ENCODE measurements around the gene CEBPA.
"Not testable (repeated sequence)": the region's sequence is repeated elsewhere in the genome, so short reads cannot be mapped to it uniquely, and the experiment has no call there.

Gene CEBPA

GRCh38 chr19:33300009-33300893 lies 2.1 kb downstream of the CEBPA start:
- DNase-seq (ENCODE audit: low spot score): no peak

- no peak for DNase-seq (ENCODE audit: low spot score)
These were observed 3.2 kb downstream of the CEBPA start for GRCh38 chr19:33299051-33299688.

- DNase-seq (ENCODE audit: low spot score): no peak
These were observed 4.0 kb downstream of the CEBPA start for GRCh38 chr19:33298146-33298911.

GRCh38 chr19:33297401-33298145 lies 4.8 kb downstream of the CEBPA start:
- DNase-seq (ENCODE audit: low spot score): no peak

GRCh38 chr19:33296488-33296971 lies 5.8 kb downstream of the CEBPA start:
- no peak for DNase-seq (ENCODE audit: low spot score)

DNA sequence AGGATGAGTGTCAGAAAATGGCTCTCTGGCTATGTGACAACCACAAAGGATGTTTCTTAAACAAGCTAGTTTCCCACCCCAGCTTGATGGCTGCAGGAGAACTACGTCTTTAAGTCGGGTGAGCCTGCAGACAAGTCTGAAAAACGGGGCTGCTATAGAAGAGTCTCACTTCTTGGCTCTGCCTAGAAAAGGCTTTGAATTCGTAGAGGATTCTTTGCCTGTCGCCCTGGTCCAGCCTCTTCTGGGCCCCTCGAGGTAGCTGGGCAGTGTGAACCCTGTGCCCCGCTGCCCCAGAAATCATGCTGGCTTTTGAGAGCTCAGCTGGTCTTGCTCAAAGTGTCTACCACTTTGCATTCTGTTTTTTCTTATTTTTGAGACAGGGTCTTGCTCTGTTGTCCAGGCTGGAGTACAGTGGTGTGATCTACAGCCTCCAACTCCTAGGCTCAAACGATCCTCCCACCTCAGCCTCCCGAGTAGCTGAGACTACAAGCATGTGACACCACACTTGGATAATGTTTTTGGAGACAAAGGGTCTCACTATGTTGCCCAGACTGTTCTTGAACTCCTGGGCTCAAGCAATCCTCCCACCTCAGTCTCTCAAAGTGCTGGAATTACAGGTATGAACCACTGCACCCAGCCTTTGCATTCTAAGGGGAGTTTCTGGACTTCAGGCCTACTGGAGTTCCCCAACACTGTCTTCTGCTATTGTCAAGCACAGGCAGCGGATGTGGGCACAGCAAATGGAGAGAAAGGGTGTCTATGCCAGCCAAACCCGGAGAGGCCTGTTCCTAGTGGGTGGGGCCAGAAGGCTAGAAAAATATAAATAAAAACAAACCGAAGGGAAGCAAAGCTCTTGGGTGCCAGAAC lies 6.5 kb downstream of the CEBPA start:
- no peak for DNase-seq (ENCODE audit: low spot score)

DNA sequence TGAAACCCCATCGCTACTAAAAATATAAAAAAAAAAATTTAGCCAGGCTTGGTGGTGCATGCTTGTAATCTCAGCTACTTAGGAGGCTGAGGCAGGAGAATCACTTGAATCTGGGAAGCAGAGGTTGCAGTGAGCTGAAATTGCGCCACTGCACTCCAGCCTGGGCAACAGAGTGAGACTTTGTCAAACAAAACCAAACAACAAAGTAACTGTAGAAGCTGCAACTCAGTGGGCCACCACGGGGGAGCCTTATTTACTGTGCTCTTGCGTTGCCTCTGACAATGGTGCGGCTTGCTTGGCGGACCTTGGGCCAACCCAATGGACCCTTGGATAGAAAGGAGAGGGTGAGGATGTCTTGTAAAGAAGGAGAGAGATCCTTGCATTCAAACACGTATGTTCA lies 7.3 kb downstream of the CEBPA start:
- DNase-seq (ENCODE audit: low spot score): not testable (repeated sequence)

DNA sequence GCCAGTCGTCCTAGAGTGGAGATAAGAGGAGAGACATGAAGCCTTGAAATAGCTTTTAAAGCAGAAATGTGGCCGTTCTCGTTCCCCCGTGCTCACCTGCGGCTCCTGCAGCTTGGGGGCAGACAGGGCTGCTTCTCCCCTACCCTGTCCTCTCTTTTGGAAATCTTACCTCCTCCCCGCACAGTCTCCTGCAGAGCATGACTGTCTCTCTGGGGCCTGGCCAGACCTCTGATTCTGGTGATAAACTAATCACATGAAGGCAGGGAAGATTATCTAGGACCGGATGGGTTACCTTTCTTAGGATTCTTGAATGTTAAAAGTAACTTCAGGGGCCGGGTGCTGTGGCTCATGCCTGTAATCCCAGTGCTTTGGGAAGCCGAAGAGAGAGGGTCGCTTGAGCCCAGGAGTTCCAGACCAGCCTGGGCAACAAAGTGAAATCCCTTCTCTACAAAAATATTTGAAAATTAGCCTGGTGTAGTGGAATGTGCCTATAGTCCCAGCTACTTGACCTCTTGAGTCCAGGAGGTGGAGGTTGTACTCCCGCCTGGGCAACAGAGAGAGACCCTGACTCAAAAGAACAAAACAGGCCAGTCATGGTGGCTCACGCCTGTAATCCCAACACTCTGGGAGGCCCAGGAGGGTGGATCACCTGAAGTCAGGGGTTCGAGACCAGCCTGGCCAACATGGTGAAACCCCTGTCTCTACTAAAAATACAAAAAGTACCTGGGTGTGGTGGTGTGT lies 8.1 kb downstream of the CEBPA start:
- no peak for DNase-seq (ENCODE audit: low spot score)

DNA sequence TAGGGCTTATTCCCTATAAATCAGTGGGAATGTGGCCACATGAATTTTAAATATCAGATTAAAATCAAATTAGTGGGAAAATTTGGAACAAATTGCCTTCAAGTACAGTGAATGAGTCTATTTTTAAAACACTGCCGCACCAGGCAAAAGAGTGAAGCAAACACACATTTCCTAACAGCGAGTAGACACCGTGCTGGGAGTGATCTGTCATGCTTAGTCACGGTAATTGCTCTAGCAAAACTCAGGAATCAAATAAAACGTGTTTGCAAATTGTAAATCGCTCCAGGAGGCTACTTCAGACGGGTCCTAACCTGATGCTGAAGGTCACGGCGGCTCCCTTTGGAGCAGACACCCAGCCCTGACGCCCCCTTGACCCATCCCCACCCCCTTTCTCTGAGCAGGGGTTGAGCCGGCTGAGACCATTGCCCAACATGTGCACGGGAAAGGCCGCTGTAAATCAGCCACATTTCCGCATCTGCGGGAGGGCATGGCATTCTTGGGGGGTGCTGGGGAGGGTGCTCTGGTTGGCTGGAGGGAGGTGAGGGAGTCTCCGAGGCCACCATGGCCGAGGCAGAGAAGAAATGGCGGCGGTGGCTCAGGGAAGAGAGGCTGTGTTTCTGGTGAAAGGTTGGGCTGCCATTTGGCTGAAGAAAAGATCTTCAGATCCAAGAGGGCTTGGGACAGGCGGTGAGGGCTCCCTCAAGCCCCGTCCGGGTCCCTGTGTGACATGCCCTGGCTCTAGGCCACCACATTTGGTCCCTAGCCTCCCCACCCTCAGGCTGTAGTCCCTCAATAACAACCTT lies 8.9 kb downstream of the CEBPA start:
- DNase-seq (ENCODE audit: low spot score): peak; percentile 84

DNA sequence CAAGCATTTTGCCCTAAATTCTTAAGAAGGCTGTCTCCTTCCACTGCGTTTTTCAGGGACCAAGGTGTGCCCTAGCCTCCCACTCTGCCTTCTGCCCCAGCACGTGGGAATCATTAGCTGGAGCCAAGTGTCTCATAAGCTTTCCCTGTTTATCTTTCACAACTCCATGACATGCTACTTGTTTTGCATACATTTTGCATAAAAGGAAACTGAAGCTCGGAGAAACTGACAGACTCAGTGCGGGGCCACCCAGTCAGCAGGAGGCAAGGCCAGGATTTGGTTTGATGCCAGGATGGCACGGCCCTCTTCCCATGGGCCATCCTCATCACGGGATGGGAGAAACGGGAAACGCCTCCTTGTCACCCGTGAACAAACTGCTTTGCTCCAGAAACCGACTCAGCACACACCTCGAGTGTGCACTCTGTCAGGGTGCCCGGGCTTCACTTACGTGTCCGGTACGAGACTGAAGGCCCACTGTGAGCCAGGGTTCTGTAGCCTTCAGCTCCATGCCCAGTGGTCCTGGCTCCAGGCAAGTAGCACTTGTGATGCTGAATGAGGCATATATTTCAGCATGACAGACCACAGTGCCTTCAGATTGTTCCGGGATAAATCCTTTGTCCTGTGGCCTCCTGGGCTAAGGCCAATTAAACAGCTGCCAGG lies 9.6 kb downstream of the CEBPA start:
- DNase-seq (ENCODE audit: low spot score): no peak

DNA sequence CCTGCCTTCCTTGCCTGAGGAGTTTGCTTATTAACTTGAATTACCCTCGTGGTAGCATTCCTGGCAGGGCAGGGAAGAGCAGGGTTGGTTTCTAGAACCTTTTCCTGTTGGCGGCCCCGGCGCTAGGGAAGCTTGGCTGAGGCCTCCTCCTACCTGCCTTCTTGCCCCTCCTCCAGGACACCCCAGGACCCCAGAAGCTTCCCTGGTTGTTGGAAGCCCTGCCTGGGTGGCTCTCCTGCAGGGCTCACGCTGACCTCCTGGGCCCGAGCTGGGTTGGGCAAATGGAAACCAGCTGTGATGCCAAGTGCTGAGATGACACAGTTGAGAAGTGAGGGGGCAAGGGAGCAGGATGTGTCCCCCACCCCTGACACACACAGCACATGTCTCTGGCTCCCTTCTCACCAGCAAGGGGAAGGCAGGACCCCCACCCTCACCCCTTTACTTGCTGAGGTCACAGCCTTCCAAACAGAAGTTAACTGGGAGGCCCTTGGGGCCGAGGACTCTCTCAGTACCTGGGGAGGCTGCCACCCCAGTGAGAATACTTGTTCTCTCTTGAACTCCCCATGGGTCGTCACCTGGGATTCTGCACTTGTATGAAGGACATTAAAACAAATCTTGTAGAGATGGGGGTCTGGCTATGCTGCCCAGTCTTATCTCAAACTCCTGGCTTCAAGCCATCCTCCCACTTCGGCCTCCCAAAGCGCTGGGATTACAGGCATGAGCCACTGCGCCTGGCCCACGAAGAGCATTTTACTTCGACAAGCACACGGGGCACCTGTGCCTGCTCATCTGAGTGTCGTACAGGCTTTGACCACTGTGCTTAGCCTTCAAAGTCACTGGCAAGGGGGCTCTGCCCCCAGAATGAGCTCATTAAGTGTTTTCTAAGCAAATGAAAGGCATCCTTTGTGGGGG lies 10.5 kb downstream of the CEBPA start:
- DNase-seq (ENCODE audit: low spot score): no peak

- DNase-seq (ENCODE audit: low spot score): no peak
These were observed 11.2 kb downstream of the CEBPA start for GRCh38 chr19:33290956-33291622.

- no peak for DNase-seq (ENCODE audit: low spot score)
These were observed 12.1 kb downstream of the CEBPA start for GRCh38 chr19:33290082-33290815.

GRCh38 chr19:33289261-33289660 lies 13.1 kb downstream of the CEBPA start:
- no peak for DNase-seq (ENCODE audit: low spot score)

DNA sequence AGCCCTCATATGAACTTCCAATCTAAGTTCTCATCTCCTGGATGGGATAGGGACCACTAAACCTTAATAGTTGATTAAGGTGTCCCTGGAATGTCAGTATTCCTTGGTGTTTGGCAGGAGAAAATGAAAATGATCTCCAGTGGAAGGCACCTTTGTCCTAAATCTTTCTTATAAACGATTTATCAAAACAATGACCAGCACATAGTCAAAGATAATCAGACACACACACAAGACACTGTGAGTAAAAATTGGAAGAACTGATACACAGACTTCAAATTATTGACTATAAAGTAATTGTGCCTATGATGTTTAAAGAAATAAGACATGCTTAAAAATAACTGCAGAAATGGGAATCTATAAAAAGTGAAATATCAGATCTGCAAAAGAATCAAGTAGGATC lies 13.7 kb downstream of the CEBPA start:
- no peak for DNase-seq (ENCODE audit: low spot score)

- no peak for DNase-seq (ENCODE audit: low spot score)
These were observed 14.4 kb downstream of the CEBPA start for GRCh38 chr19:33287927-33288326.
